GM18505 (cell line): ENCODE measurements around the gene TRIM66.

Source experiments
- ATAC-seq: cut with Tn5 transposase; IDR thresholded peaks from one replicate; pipeline ENCODE4 v1.9.1; 2021; ENCODE audit not compliant: unreplicated experiment
- POLR2A ChIP-seq: IDR thresholded peaks from 4 replicates; pipeline ENCODE4 v1.6.1; 2011; ENCODE audit warnings: borderline replicate concordance; ENCODE audit not compliant: insufficient read depth, insufficient read length; ENCODE audit errors: extremely low read depth

Gene TRIM66

GRCh38 chr11:8709777-8710176, 27.3 kb upstream of the TRIM66 start:
- ATAC-seq, result no peak
- TF ChIP-seq POLR2A, result no peak

- no peak for TF ChIP-seq POLR2A
- ATAC-seq, result no peak
Measured at GRCh38 chr11:8709002-8709672, 26.7 kb upstream of the TRIM66 start.

DNA sequence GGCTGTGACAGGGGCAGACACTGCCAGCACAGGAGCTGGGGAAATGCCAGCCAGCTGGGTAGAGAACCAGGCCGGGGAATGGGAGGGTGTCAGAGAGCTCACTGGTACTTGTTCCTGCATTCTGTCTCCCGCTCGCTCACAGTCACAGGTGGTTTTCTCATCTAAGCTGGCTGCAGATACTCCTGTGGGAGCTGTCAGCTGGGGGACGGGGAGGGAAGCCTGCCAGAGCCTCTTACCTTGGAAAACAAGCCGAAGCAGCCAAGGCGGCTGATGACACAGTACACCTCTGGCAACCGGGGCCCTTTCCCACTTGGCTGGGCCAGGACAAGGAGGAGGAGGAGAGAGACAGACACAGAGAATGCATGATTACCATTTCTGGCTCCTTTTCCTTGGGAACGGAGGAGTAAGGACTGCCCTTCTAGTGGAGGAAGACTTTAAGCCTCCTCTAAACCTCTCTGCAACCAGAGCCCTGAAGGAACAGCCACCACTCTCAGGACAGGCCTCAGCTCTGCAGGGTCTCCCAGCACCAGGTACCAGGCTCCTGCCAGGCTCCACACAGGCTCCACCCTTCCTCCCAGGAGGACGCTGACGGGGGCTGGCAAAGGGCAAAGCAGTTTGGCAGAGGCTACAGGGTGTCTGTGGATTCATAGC, 25.2 kb upstream of the TRIM66 start:
- no peak for TF ChIP-seq POLR2A
- no peak for ATAC-seq

DNA sequence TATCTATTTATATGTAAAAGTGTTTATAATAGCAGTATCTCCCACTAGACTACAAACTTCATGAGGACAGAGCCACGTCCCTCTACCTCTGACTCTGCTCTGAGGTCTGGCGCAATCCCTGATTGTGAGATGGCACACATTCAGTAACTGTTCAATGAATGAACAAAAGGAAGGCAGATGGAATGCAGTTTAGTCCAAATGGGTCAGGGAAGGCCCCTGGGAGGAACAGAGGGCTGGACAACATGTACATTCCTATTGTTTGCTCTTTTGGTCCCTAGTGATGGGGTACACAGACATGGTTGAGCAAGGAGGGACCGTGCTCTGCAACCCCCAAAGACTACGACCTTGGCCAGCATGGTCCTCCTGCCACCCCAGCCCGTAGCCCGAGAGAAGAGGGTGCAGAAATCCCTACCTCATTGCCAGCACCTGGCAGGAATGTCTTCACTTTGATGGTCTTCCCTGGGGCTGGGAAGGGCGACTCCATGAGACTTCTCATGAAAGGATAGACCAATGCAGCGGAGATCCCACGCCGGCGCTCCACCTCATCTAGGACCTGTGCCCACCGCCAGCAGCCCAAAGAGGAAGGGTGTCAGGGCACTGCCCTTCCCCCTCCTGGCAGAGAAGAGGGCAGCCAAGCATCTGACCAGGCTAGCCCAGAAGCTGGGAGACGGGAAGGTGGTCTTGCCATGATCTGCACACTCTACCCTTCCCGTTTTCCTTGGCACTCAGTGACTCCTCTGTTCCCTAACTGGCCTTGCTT, 24.4 kb upstream of the TRIM66 start:
- no peak for TF ChIP-seq POLR2A
- no peak for ATAC-seq

GRCh38 chr11:8705146-8705545, 22.7 kb upstream of the TRIM66 start:
- no peak for TF ChIP-seq POLR2A
- ATAC-seq, result no peak

DNA sequence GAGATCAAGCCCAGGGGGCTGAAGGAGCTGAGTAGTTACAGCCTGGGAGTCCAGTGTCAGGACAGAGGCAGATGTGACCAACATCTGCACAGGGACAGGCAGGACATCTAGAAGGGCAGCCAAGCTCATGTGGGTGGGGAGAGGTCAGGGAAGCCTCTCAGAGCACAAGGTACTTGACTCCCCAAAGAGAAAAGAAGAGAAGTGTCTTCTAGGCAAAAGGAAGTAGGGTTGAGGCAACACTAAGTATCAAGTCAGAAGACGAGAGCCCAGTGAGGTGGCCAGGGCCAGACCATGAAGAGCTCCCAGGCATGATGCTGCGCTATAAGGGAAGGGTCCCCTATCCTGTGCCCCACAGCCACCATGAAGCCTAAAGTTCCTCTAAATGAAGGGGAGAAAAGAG, 21.7 kb upstream of the TRIM66 start:
- TF ChIP-seq POLR2A, result no peak
- no peak for ATAC-seq

- ATAC-seq, result no peak
- no peak for TF ChIP-seq POLR2A
Measured at GRCh38 chr11:8702598-8702915, 20.1 kb upstream of the TRIM66 start.

DNA sequence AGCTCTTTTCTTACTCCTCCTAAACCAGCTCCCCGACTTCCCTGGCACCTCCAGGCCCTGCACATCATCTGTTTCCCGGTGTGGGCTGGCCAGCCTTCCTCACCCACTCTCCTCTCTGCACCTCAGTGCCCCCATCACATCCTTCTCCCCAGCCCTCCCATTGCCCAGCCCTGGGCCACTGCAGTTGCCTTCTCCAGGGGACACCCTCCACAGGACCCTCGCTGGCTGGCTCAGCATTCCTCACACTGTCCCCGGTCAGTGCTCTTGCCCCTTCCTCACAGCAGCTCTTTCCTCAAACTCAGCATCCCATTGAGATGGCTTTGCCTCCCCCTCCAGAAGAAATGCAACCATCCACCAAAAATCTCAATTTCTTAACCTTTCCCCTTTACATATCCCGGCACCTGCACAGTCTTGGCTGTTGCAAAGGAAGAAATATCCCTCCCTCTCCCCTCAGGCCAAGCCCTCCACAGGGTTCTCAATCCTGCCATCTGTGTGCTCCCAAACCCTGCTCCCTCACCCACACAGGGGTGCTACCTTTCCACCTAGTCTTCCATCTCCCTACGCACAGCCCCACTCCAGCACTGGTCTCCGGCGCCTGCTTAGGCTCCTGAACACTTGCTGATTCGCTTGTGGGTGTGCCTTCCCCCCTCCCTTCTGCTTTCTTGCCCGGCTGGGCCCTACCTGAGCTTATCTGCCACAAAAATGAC, 19.6 kb upstream of the TRIM66 start:
- TF ChIP-seq POLR2A, result no peak
- ATAC-seq, result no peak

DNA sequence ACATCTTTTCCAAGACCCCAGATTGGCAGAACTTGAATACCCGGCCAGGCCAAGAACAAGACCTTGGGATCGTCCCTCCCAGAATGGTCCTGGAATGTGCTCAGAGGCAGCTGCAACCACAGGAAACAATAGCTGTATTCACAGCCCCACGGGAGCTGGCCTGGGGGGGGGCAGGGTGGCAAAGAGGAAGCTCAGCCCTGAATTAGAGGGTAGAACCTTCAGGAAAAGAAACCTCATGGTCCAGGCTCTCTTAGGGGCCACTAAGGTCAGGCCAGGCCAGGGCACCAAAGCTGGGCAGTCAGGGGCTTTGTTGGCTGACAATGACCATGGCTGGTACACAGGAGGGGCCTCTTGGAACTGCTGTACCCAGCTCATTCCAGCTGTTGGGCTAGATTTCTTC, 17.4 kb upstream of the TRIM66 start:
- no peak for ATAC-seq
- TF ChIP-seq POLR2A, result no peak

DNA sequence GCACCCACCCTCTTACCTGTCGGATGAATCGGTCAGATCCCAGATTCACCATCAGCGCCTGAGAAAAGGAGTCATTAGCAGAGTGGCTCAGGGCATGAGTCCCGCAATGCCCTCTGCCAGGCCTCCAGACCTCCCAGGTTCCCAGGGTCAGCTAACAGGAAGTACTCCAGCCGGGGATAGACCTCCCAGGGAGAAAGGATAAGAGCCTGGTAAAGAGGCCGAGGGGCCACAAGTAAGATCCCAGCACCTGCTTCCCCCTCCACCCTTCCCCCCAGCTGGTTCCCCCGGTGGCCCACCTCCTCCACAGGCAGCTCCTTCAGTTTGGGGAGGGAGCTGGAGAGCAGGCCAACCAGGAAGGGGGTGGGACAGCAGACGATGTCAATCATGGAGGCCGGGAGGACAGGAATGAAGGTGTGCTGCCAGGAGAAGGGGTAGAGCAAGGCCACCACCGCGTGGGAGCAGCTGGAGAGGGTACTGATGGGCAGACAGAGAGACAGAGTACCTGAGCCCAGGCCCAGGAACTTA, 16.5 kb upstream of the TRIM66 start:
- TF ChIP-seq POLR2A, result no peak
- no peak for ATAC-seq

DNA sequence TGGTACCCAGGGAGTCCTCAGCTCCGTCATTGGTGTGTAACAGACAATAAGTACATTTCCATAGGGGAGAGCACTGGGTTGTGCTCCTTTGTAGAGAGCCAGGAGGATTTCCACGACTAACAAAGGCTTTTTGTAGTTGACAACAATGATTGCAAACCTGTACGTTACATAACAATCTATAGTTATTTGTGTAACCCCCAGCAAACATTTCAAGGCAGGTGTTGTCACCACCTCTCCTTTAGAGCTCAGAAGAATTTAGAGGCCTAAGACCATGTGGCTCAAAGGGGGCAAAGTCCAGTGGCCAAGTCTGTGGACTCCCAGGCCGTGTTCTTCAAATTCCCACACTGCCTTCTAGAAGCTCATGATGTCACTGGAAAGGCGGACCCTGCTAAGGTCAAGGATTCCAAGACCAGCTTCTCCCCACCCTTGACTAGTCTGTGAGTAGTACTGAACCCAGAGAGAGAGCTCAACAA, 15.9 kb upstream of the TRIM66 start:
- no peak for TF ChIP-seq POLR2A
- no peak for ATAC-seq

DNA sequence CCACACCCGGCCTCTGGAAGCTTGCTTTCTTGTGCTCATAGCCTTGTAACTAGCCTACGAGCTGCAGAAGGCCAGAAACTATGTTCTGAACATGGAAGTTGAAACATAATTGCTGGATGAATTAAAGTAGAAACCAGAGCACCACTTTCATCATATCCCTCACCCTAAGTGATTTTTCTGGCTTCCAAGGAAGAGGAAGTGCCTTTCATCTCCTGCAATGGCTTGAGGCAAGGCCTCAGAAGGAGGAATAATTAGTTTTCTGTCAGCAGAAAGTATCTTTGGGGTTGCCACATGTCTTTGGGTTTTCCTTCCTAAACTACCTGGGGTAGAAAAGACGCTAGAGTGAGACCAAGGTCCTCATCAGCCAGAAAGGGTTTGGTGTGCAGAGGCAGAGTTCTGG, 14.6 kb upstream of the TRIM66 start:
- no peak for TF ChIP-seq POLR2A
- ATAC-seq, result no peak

GRCh38 chr11:8694137-8694536, 11.7 kb upstream of the TRIM66 start:
- no peak for TF ChIP-seq POLR2A
- ATAC-seq, result no peak
